Measurements from ENCODE around the gene F8.

The F8 gene

GRCh38 chrX:154902408-154902807, 120.1 kb downstream of the F8 start:
- no peaks in the 10 kb centered on the region for H3K27me3 ChIP-seq (ENCODE audit: insufficient read depth, low read length, poor library complexity, severe bottlenecking)
- no peaks in the 10 kb centered on the region for H3K9me3 ChIP-seq (ENCODE audit: insufficient read depth, low read depth, low read length)
- H3K4me1 ChIP-seq (ENCODE audit: insufficient read depth, low read length, poor library complexity, severe bottlenecking) = peaks cover 6% of the 10 kb centered on the region
- H3F3A ChIP-seq (ENCODE audit: low read depth) = no peaks in the 10 kb centered on the region
- no peaks in the 10 kb centered on the region for H3K9me2 ChIP-seq (replicated peaks; ENCODE audit: low read depth, low read length)
- TF ChIP-seq CTCF (conservative IDR thresholded peaks at IDR 0.05; ENCODE audit: low read length) (no peak), EZH2phosphoT487 (IDR thresholded peaks at IDR 0.05; ENCODE audit: borderline replicate concordance) (no peak)
- no peak overlapping the region for H3K9ac ChIP-seq (ENCODE audit: low read depth, low read length, poor library complexity, severe bottlenecking)
- no peak overlapping the region for H3K4me3 ChIP-seq (ENCODE audit: low read length, poor library complexity, severe bottlenecking)
- H4K20me1 ChIP-seq (ENCODE audit: insufficient read depth, low read length, poor library complexity, severe bottlenecking) = no peaks in the 10 kb centered on the region
- no peaks in the 10 kb centered on the region for H3K36me3 ChIP-seq (ENCODE audit: insufficient read depth, low read length)
- H3K79me2 ChIP-seq (ENCODE audit: insufficient read depth, low read length) = no peaks in the 10 kb centered on the region
- H2AFZ ChIP-seq (ENCODE audit: low read length) = no peak overlapping the region
- H3K4me2 ChIP-seq (ENCODE audit: low read depth, low read length, poor library complexity, severe bottlenecking) = no peak overlapping the region

- H3K9me2 ChIP-seq (replicated peaks; ENCODE audit: low read depth, low read length) = no peaks in the 10 kb centered on the region
- no peak overlapping the region for H2AFZ ChIP-seq (ENCODE audit: low read length)
- no peak overlapping the region for H3K9ac ChIP-seq (ENCODE audit: low read depth, low read length, poor library complexity, severe bottlenecking)
- H3K9me3 ChIP-seq (ENCODE audit: insufficient read depth, low read depth, low read length) = no peaks in the 10 kb centered on the region
- H3K4me3 ChIP-seq (ENCODE audit: low read length, poor library complexity, severe bottlenecking) = no peak overlapping the region
- H3K36me3 ChIP-seq (ENCODE audit: insufficient read depth, low read length) = no peaks in the 10 kb centered on the region
- no peaks in the 10 kb centered on the region for H3K27me3 ChIP-seq (ENCODE audit: insufficient read depth, low read length, poor library complexity, severe bottlenecking)
- no peak overlapping the region for H3K4me2 ChIP-seq (ENCODE audit: low read depth, low read length, poor library complexity, severe bottlenecking)
- no peaks in the 10 kb centered on the region for H3K79me2 ChIP-seq (ENCODE audit: insufficient read depth, low read length)
- H3K4me1 ChIP-seq (ENCODE audit: insufficient read depth, low read length, poor library complexity, severe bottlenecking) = peaks cover 6% of the 10 kb centered on the region
- no peaks in the 10 kb centered on the region for H3F3A ChIP-seq (ENCODE audit: low read depth)
- H4K20me1 ChIP-seq (ENCODE audit: insufficient read depth, low read length, poor library complexity, severe bottlenecking) = no peaks in the 10 kb centered on the region
- no peak for TF ChIP-seq CTCF (conservative IDR thresholded peaks at IDR 0.05; ENCODE audit: low read length)
- TF ChIP-seq EZH2phosphoT487 (IDR thresholded peaks at IDR 0.05; ENCODE audit: borderline replicate concordance) = no peak
Observed at GRCh38 chrX:154900323-154900722, 122.2 kb downstream of the F8 start.

- no peak overlapping the region for H2AFZ ChIP-seq (ENCODE audit: low read length)
- H3K36me3 ChIP-seq (ENCODE audit: insufficient read depth, low read length) = no peaks in the 10 kb centered on the region
- no peaks in the 10 kb centered on the region for H3K9me2 ChIP-seq (replicated peaks; ENCODE audit: low read depth, low read length)
- TF ChIP-seq CTCF (conservative IDR thresholded peaks at IDR 0.05; ENCODE audit: low read length) (no peak), EZH2phosphoT487 (IDR thresholded peaks at IDR 0.05; ENCODE audit: borderline replicate concordance) (no peak)
- no peak overlapping the region for H3K9ac ChIP-seq (ENCODE audit: low read depth, low read length, poor library complexity, severe bottlenecking)
- no peaks in the 10 kb centered on the region for H3K27me3 ChIP-seq (ENCODE audit: insufficient read depth, low read length, poor library complexity, severe bottlenecking)
- no peaks in the 10 kb centered on the region for H3K9me3 ChIP-seq (ENCODE audit: insufficient read depth, low read depth, low read length)
- H3K4me1 ChIP-seq (ENCODE audit: insufficient read depth, low read length, poor library complexity, severe bottlenecking) = no peaks in the 10 kb centered on the region
- no peak overlapping the region for H3K4me2 ChIP-seq (ENCODE audit: low read depth, low read length, poor library complexity, severe bottlenecking)
- H3K4me3 ChIP-seq (ENCODE audit: low read length, poor library complexity, severe bottlenecking) = no peak overlapping the region
- no peaks in the 10 kb centered on the region for H3K79me2 ChIP-seq (ENCODE audit: insufficient read depth, low read length)
- no peaks in the 10 kb centered on the region for H4K20me1 ChIP-seq (ENCODE audit: insufficient read depth, low read length, poor library complexity, severe bottlenecking)
- H3F3A ChIP-seq (ENCODE audit: low read depth) = no peaks in the 10 kb centered on the region
Observed at GRCh38 chrX:154892296-154892695, 130.2 kb downstream of the F8 start.
